ENCODE results near the gene PCSK6.

DNA sequence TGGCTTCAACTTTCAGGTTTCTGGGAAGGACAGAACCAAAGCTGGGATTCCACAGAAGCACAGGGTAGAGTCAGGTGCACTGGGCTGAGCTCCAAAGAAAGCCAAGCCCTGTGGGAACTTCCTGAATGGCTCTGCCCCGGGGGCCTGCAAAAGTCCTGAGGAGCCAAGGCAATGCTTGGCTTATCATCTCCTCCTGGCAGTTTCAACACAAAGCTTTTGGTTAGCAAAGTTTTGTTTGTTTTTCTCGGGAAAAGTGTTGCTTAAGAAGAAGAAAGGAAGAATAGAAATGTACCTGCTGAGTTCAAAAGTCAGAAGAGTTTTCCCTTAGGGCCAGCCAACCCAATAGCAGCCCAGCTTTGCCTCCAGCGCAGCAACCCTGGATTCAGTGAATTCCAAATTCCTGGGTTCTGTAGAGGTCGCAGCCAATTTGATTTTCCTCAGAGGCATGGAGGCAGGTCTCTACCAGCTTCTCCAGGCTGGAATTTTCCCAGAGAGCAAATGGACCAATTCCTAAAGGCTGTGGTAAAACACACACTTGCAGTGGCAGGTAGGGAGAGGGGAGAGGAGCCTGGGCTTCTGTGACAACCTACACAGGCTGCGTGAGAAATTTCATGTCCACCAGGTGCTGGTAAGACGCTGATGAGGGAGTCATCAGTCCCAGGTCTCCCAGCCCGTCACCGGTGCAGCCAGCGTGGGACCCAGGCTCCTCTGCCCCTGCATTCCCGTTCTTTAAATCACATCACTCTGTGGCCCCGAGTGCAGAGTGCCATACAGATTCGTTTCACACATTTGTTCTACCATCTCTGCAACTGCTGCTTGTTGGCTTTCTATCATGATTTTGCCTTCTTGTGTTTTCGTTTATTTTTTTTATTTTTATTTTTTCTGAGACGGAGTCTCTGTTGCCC lies 140.2 kb downstream of the PCSK6 start:
- TF ChIP-seq, protein P1, sequence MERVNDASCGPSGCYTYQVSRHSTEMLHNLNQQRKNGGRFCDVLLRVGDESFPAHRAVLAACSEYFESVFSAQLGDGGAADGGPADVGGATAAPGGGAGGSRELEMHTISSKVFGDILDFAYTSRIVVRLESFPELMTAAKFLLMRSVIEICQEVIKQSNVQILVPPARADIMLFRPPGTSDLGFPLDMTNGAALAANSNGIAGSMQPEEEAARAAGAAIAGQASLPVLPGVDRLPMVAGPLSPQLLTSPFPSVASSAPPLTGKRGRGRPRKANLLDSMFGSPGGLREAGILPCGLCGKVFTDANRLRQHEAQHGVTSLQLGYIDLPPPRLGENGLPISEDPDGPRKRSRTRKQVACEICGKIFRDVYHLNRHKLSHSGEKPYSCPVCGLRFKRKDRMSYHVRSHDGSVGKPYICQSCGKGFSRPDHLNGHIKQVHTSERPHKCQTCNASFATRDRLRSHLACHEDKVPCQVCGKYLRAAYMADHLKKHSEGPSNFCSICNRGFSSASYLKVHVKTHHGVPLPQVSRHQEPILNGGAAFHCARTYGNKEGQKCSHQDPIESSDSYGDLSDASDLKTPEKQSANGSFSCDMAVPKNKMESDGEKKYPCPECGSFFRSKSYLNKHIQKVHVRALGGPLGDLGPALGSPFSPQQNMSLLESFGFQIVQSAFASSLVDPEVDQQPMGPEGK (CRISPR knock-in tag; IDR thresholded peaks at IDR 0.05; ENCODE audit: borderline replicate concordance), result no peak
- TF ChIP-seq GLIS3 (CRISPR knock-in tag; IDR thresholded peaks at IDR 0.05), result no peak
- TF ChIP-seq ZFP30 (CRISPR knock-in tag; IDR thresholded peaks at IDR 0.05), result no peak
- no peak for TF ChIP-seq ZNF8 (CRISPR knock-in tag; IDR thresholded peaks at IDR 0.05)
- TF ChIP-seq, protein P2, sequence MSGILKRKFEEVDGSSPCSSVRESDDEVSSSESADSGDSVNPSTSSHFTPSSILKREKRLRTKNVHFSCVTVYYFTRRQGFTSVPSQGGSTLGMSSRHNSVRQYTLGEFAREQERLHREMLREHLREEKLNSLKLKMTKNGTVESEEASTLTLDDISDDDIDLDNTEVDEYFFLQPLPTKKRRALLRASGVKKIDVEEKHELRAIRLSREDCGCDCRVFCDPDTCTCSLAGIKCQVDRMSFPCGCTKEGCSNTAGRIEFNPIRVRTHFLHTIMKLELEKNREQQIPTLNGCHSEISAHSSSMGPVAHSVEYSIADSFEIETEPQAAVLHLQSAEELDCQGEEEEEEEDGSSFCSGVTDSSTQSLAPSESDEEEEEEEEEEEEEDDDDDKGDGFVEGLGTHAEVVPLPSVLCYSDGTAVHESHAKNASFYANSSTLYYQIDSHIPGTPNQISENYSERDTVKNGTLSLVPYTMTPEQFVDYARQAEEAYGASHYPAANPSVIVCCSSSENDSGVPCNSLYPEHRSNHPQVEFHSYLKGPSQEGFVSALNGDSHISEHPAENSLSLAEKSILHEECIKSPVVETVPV (CRISPR knock-in tag; IDR thresholded peaks at IDR 0.05), result no peak
- no peak for TF ChIP-seq ARNTL (CRISPR knock-in tag; IDR thresholded peaks at IDR 0.05; ENCODE audit: borderline replicate concordance, low read depth)
- TF ChIP-seq TOX (CRISPR knock-in tag; IDR thresholded peaks at IDR 0.05; ENCODE audit: borderline replicate concordance), result no peak
- TF ChIP-seq, protein P3, sequence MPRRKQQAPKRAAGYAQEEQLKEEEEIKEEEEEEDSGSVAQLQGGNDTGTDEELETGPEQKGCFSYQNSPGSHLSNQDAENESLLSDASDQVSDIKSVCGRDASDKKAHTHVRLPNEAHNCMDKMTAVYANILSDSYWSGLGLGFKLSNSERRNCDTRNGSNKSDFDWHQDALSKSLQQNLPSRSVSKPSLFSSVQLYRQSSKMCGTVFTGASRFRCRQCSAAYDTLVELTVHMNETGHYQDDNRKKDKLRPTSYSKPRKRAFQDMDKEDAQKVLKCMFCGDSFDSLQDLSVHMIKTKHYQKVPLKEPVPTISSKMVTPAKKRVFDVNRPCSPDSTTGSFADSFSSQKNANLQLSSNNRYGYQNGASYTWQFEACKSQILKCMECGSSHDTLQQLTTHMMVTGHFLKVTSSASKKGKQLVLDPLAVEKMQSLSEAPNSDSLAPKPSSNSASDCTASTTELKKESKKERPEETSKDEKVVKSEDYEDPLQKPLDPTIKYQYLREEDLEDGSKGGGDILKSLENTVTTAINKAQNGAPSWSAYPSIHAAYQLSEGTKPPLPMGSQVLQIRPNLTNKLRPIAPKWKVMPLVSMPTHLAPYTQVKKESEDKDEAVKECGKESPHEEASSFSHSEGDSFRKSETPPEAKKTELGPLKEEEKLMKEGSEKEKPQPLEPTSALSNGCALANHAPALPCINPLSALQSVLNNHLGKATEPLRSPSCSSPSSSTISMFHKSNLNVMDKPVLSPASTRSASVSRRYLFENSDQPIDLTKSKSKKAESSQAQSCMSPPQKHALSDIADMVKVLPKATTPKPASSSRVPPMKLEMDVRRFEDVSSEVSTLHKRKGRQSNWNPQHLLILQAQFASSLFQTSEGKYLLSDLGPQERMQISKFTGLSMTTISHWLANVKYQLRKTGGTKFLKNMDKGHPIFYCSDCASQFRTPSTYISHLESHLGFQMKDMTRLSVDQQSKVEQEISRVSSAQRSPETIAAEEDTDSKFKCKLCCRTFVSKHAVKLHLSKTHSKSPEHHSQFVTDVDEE (CRISPR knock-in tag; IDR thresholded peaks at IDR 0.05), result no peak
- no peak for TF ChIP-seq POU6F1 (CRISPR knock-in tag; IDR thresholded peaks at IDR 0.05; ENCODE audit: borderline replicate concordance, low read depth)

Data from SK-N-SH treated with all-trans-retinoic acid at 6 μM for 48 hours (cell line).